IMR-90 (cell line): ENCODE data around the gene COL4A1. TPM values are rescaled to one million over a fixed set of nuclear protein-coding genes. Genes with fewer than 3 reads are reported as not detected.
A peak's percentile ranks its signal among the peaks of the same experiment; 100 is the strongest.

Experiments used
- ATAC-seq: fragments of 200-7000 bp; cut with Tn5 transposase; 2 replicates; pipeline ENCODE4 v1.9.1; 2020; ENCODE audit warnings: low read depth, mild to moderate bottlenecking, moderate library complexity
- BruUV-seq: library from RNA; stranded (reverse); fragments of 400-500 nt; replicated peaks from 2 replicates; lab custom pipeline; 2021; lab: Mats Ljungman, UMichigan
- CTCF ChIA-PET: fragments of 300-600 bp; formaldehyde crosslinking; extraction: SDS; loops from one replicate; lab custom pipeline; 2021; ENCODE audit warnings: antibody characterized with exemption; lab: Yijun Ruan, JAX
- POLR2A ChIA-PET: fragments of 300-600 bp; sonication (Branson Sonifier 250); formaldehyde crosslinking; loops from one replicate; lab custom pipeline; 2022; ENCODE audit warnings: antibody characterized with exemption; ENCODE audit not compliant: unreplicated experiment; lab: Charles Lee
- DNase-seq: peaks from one replicate; pipeline ENCODE4 v3.0.0; 2013
- H2AFZ ChIP-seq: replicated peaks from 2 replicates; pipeline ENCODE3; 2013; ENCODE audit warnings: low read length, mild to moderate bottlenecking; ENCODE audit not compliant: poor library complexity
- H2AK5ac ChIP-seq: 2 replicates; pipeline ENCODE4 v1.6.1; 2013; ENCODE audit warnings: low read depth, low read length, inconsistent platforms
- H2AK9ac ChIP-seq: replicated peaks from 2 replicates; pipeline ENCODE3; 2013; ENCODE audit warnings: mild to moderate bottlenecking, low read depth, low read length, moderate library complexity; ENCODE audit not compliant: poor library complexity
- H2BK120ac ChIP-seq: 2 replicates; pipeline ENCODE4 v1.6.1; 2013; ENCODE audit warnings: low read depth, low read length, inconsistent platforms
- H2BK15ac ChIP-seq: 3 replicates; pipeline ENCODE4 v1.6.1; 2013; ENCODE audit warnings: low read depth, low read length, inconsistent platforms
- H2BK20ac ChIP-seq: 2 replicates; pipeline ENCODE4 v1.6.1; 2013; ENCODE audit warnings: low read depth, mild to moderate bottlenecking, inconsistent platforms, low read length, moderate library complexity
- H2BK5ac ChIP-seq: 2 replicates; pipeline ENCODE4 v1.6.1; 2013; ENCODE audit warnings: mild to moderate bottlenecking, low read depth, low read length, inconsistent platforms; ENCODE audit not compliant: poor library complexity, severe bottlenecking
- H3K14ac ChIP-seq: replicated peaks from 2 replicates; pipeline ENCODE4 v1.6.1; 2013; ENCODE audit warnings: low read depth, low read length, inconsistent platforms
- H3K18ac ChIP-seq: 2 replicates; pipeline ENCODE4 v1.6.1; 2013; ENCODE audit warnings: low read depth, low read length, control low read depth
- H3K23ac ChIP-seq: 2 replicates; pipeline ENCODE4 v1.6.1; 2013; ENCODE audit warnings: low read depth, low read length, inconsistent platforms
- H3K27ac ChIP-seq: 2 replicates; pipeline ENCODE4 v1.5.1; 2013; ENCODE audit warnings: mild to moderate bottlenecking, control low read depth, low read length; ENCODE audit not compliant: insufficient read depth
- H3K27me3 ChIP-seq: 2 replicates; pipeline ENCODE4 v1.6.1; 2013; ENCODE audit warnings: low read length; ENCODE audit not compliant: control insufficient read depth, insufficient read depth
- H3K36me3 ChIP-seq: 2 replicates; pipeline ENCODE4 v1.6.1; 2013; ENCODE audit warnings: low read length, mixed read lengths; ENCODE audit not compliant: control insufficient read depth, insufficient read depth
- H3K4ac ChIP-seq: 2 replicates; pipeline ENCODE4 v1.6.1; 2013; ENCODE audit warnings: low read depth, low read length, inconsistent platforms
- H3K4me1 ChIP-seq: 2 replicates; pipeline ENCODE4 v1.6.1; 2013; ENCODE audit warnings: low read length, mixed read lengths; ENCODE audit not compliant: control insufficient read depth, insufficient read depth
- H3K4me2 ChIP-seq: 2 replicates; pipeline ENCODE4 v1.6.1; 2013; ENCODE audit warnings: low read depth, mild to moderate bottlenecking, control low read depth, low read length, moderate library complexity
- H3K4me3 ChIP-seq: 2 replicates; pipeline ENCODE4 v1.5.1; 2013; ENCODE audit warnings: low read depth, mild to moderate bottlenecking, control low read depth, low read length, moderate library complexity; ENCODE audit not compliant: insufficient read depth
- H3K56ac ChIP-seq: 2 replicates; pipeline ENCODE4 v1.6.1; 2013; ENCODE audit warnings: low read length, inconsistent platforms; ENCODE audit not compliant: insufficient read depth; ENCODE audit errors: extremely low read depth
- H3K79me1 ChIP-seq, 2 experiments: 2 replicates each; pipeline ENCODE4 v1.6.1; 2013; ENCODE audit warnings: low read length in 2 of 2, inconsistent platforms in 1 of 2, low read depth in 1 of 2
- H3K9ac ChIP-seq: 2 replicates; pipeline ENCODE4 v1.6.1; 2013; ENCODE audit warnings: low read depth, low read length, control low read depth
- H3K9me1 ChIP-seq: 2 replicates; pipeline ENCODE4 v1.6.1; 2013; ENCODE audit warnings: low read length, inconsistent platforms; ENCODE audit not compliant: insufficient read depth
- H3K9me3 ChIP-seq: 2 replicates; pipeline ENCODE4 v1.6.1; 2013; ENCODE audit warnings: low read length; ENCODE audit not compliant: control insufficient read depth, insufficient read depth
- H4K20me1 ChIP-seq: 2 replicates; pipeline ENCODE4 v1.6.1; 2013; ENCODE audit warnings: low read length, inconsistent platforms; ENCODE audit not compliant: insufficient read depth
- H4K5ac ChIP-seq: 2 replicates; pipeline ENCODE4 v1.6.1; 2013; ENCODE audit warnings: mild to moderate bottlenecking, low read depth, low read length, control low read depth
- H4K8ac ChIP-seq, 2 experiments: 2 replicates each; pipeline ENCODE4 v1.6.1; 2013; ENCODE audit warnings: low read depth in 2 of 2, low read length in 2 of 2, control low read depth in 1 of 2, inconsistent platforms in 1 of 2
- H4K91ac ChIP-seq: 2 replicates; pipeline ENCODE4 v1.6.1; 2013; ENCODE audit warnings: low read depth, low read length, inconsistent platforms; ENCODE audit not compliant: insufficient read depth
- BHLHE40 ChIP-seq: fragments of 150-350 bp; IDR thresholded peaks from 2 replicates; pipeline ENCODE4 v1.6.1; 2016; ENCODE audit warnings: mild to moderate bottlenecking, low read depth, low read length
- CEBPB ChIP-seq: IDR thresholded peaks from 2 replicates; pipeline ENCODE4 v1.6.1; 2012; ENCODE audit warnings: low read depth, low read length, improper control_type of control experiment
- CHD1 ChIP-seq: IDR thresholded peaks from 2 replicates; pipeline ENCODE4 v1.6.1; 2012; ENCODE audit warnings: low read depth, low read length, improper control_type of control experiment
- MAFK ChIP-seq: IDR thresholded peaks from 2 replicates; pipeline ENCODE4 v1.6.1; 2012; ENCODE audit warnings: low read depth, low read length, improper control_type of control experiment
- MAZ ChIP-seq: IDR thresholded peaks from 2 replicates; pipeline ENCODE4 v1.6.1; 2012; ENCODE audit warnings: low read depth, mild to moderate bottlenecking, low read length, improper control_type of control experiment, moderate library complexity, borderline replicate concordance
- NFE2L2 ChIP-seq: fragments of 150-350 bp; IDR thresholded peaks from 2 replicates; pipeline ENCODE4 v1.6.1; 2016; ENCODE audit warnings: low read depth, mild to moderate bottlenecking, low read length
- POLR2A ChIP-seq: IDR thresholded peaks from 2 replicates; pipeline ENCODE4 v1.6.1; 2012; ENCODE audit warnings: mild to moderate bottlenecking, low read depth, low read length
- RAD21 ChIP-seq: IDR thresholded peaks from 2 replicates; pipeline ENCODE4 v1.6.1; 2012; ENCODE audit warnings: low read length, improper control_type of control experiment
- RCOR1 ChIP-seq: IDR thresholded peaks from 2 replicates; pipeline ENCODE4 v1.6.1; 2012; ENCODE audit warnings: mild to moderate bottlenecking, low read length, improper control_type of control experiment; ENCODE audit not compliant: insufficient replicate concordance
- RFX5 ChIP-seq: IDR thresholded peaks from 2 replicates; pipeline ENCODE4 v1.8.0; 2012; ENCODE audit warnings: low read depth, mild to moderate bottlenecking, low read length, moderate library complexity
- SMC3 ChIP-seq: fragments of 150-350 bp; IDR thresholded peaks from 2 replicates; pipeline ENCODE4 v1.6.1; 2016; ENCODE audit warnings: low read depth, mild to moderate bottlenecking, antibody characterized with exemption, low read length, moderate library complexity
- WGBS, 2 experiments: methylation state at CpG; one replicate each; pipeline versions ENCODE4 v1.1.5 to v1.1.7; 2013; ENCODE audit warnings: missing lambda C conversion rate in 2 of 2; ENCODE audit not compliant: insufficient read length in 1 of 2; ENCODE audit errors: extremely low coverage in 2 of 2; 5-methylcytosine and 5-hydroxymethylcytosine counted together
- dilution Hi-C: fragments of 300-500 bp; cut with HindIII; formaldehyde crosslinking; loops from one replicate; pipeline ENCODE4 v1.14.3; 2018; ENCODE audit warnings: low sequenced_read_pairs; ENCODE audit not compliant: unreplicated experiment
- in situ Hi-C: fragments of 300-500 bp; cut with MboI; formaldehyde crosslinking; loops from 3 replicates; pipeline ENCODE4 v1.14.3; 2019; ENCODE audit warnings: low sequenced_read_pairs, inconsistent platforms, mixed read lengths
- intact Hi-C: fragments of 100-400 bp; cut with micrococcal nuclease; formaldehyde crosslinking; loops from 2 replicates; pipeline ENCODE4 v1.10.0; 2022
- polyA plus RNA-seq, 3 experiments: library from polyadenylated mRNA; depleted of rRNA; stranded (reverse); fragments of >200 nt; gene quantifications; 2 replicates each; pipeline ENCODE4 v1.2.3, GENCODE V29; 2012; ENCODE audit warnings: low replicate concordance in 1 of 3
- total RNA-seq: library from RNA; depleted of rRNA; stranded (reverse); fragments of >200 nt; gene quantifications from 2 replicates; pipeline ENCODE4 v1.2.3, GENCODE V29; 2012
- TF ChIP-seq, protein P1 (sequence below): fragments of 150-350 bp; IDR thresholded peaks from 2 replicates; pipeline ENCODE4 v1.6.1; 2017; ENCODE audit warnings: mild to moderate bottlenecking, antibody characterized with exemption, low read length, low read depth
- TF ChIP-seq, protein P2 (sequence below): fragments of 150-350 bp; IDR thresholded peaks from 2 replicates; pipeline ENCODE4 v1.6.1; 2016; ENCODE audit warnings: low read depth, mild to moderate bottlenecking, low read length, moderate library complexity, borderline replicate concordance

Gene COL4A1
- total and polyA plus RNA-seq, 2 of the 4 experiments (the other 2 are of a cell fraction) = 230 to 337 TPM

DNA sequence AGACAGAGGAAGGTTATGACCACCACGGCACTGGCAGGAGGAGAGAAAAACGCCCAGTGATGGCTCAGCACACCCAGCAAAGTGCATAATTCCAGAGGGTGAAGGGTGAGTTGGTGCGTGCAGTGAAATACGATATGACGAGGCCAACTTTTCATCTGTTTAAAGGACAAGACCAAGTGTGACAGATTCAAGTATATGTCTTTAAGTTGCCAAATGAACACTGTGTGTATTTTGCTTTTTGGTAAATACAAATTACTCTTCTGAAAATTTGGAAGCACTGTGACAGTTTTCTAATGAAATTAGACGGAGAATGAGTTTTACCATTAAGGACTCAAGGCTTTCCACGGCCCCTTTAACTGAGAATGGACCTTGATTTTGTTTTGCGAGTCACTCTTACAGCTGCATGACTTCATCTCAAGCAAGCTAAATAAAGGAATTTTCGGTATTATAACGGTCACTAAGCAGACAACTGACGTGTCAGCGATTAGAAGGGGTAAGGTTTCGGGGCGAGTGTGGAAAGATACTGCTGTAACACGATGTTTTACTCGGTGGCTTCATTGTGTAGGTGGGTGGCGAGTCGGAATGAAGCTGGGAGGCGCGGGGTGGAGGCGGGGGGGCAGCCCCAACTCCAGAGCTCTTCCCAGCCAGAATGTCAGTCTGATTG lies 23.0 kb upstream of the COL4A1 start (continued):
- TF ChIP-seq, protein P1, sequence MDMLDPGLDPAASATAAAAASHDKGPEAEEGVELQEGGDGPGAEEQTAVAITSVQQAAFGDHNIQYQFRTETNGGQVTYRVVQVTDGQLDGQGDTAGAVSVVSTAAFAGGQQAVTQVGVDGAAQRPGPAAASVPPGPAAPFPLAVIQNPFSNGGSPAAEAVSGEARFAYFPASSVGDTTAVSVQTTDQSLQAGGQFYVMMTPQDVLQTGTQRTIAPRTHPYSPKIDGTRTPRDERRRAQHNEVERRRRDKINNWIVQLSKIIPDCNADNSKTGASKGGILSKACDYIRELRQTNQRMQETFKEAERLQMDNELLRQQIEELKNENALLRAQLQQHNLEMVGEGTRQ = no peak
- TF ChIP-seq BHLHE40 (peak; percentile 39), CEBPB (peak; percentile 55)

DNA sequence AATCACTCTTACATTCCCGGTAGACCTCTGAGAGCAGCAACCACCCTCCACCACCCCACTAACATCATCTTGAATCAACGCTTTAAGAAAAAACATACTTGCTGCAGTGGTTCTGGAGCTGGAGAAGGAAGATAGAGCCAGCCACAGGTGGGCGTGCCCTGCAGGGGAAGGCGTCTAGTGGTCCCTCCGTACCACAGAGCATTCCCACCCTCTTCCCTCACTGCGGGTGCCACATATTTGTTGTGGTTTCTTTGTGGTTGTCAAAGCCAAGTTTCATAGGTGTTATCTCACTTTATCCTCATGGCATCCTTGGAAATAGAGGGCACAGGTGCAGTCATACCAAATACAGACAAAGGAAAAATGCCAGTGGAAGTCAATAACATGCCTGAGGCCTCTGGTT lies 22.3 kb upstream of the COL4A1 start:
- H2BK15ac ChIP-seq = peak overlapping the region; percentile 13; the same call in 2 of the 3 replicates
- H3K27me3 ChIP-seq = no peaks in the 10 kb centered on the region
- peaks cover 36 to 90% of the 10 kb centered on the region in 2 experiments for H3K79me1 ChIP-seq
- ChIA-PET CTCF (no interaction called here), POLR2A (no interaction called here)
- H3K4me3 ChIP-seq = no peak overlapping the region
- no peak overlapping the region for H3K9ac ChIP-seq
- H3K36me3 ChIP-seq = peaks cover 23% of the 10 kb centered on the region
- no CpG with 5 or more reads among the region's 6 CpGs for WGBS, 2 experiments
- H4K20me1 ChIP-seq = peaks cover 53% of the 10 kb centered on the region
- H2BK120ac ChIP-seq = peak overlapping the region; percentile 89
- intact Hi-C loops = no loop called here
- peak overlapping the region; percentile 95 for H2BK5ac ChIP-seq
- BruUV-seq = TSS peak; percentile 59
- peak overlapping the region; percentile 93 for H2AK5ac ChIP-seq
- H3K23ac ChIP-seq = peak overlapping the region; percentile 86; the same call in 1 of the 2 replicates
- H2BK20ac ChIP-seq = peak overlapping the region; percentile 85
- H4K5ac ChIP-seq = peak overlapping the region; percentile 26
- peaks cover 57% of the 10 kb centered on the region for H3K4me1 ChIP-seq
- H3K14ac ChIP-seq = peak overlapping the region; percentile 82
- no peak overlapping the region for H2AFZ ChIP-seq
- peak overlapping the region; percentile 3 to 77 for H4K8ac ChIP-seq
- dilution Hi-C loops = no loop called here
- peak overlapping the region; percentile 42 for H3K18ac ChIP-seq
- ATAC-seq (no peak), DNase-seq (no peak)
- H3K27ac ChIP-seq = peak overlapping the region; percentile 26
- H2AK9ac ChIP-seq = peak overlapping the region; percentile 50
- peak overlapping the region; percentile 60 for H4K91ac ChIP-seq
- in situ Hi-C loops = no loop called here
- H3K4ac ChIP-seq = peak overlapping the region; percentile 84
- peak overlapping the region; percentile 3 for H3K4me2 ChIP-seq
- H3K9me1 ChIP-seq = peaks cover 59% of the 10 kb centered on the region
- 0 out of 2 replicates have a peak overlapping the region, but pooled peaks have one; percentile 24 for H3K56ac ChIP-seq
- no peaks in the 10 kb centered on the region for H3K9me3 ChIP-seq
- no peak for TF ChIP-seq POLR2A
- TF ChIP-seq MAZ = no peak
- no peak for TF ChIP-seq CEBPB
- TF ChIP-seq SMC3 = no peak
- TF ChIP-seq, protein P2, sequence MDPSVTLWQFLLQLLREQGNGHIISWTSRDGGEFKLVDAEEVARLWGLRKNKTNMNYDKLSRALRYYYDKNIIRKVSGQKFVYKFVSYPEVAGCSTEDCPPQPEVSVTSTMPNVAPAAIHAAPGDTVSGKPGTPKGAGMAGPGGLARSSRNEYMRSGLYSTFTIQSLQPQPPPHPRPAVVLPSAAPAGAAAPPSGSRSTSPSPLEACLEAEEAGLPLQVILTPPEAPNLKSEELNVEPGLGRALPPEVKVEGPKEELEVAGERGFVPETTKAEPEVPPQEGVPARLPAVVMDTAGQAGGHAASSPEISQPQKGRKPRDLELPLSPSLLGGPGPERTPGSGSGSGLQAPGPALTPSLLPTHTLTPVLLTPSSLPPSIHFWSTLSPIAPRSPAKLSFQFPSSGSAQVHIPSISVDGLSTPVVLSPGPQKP = no peak
- TF ChIP-seq RCOR1 = no peak
- no peak for TF ChIP-seq RFX5
- TF ChIP-seq RAD21 = no peak
- TF ChIP-seq BHLHE40 = no peak
- no peak for TF ChIP-seq CHD1
- TF ChIP-seq, protein P1 = no peak
- no peak for TF ChIP-seq MAFK
- TF ChIP-seq NFE2L2 = no peak
